NCI-H1930 (cell line): ENCODE measurements around the gene RBM17.
"Not testable (repeated sequence)": the region's sequence is repeated elsewhere in the genome, so short reads cannot be mapped to it uniquely, and the experiment has no call there.

Source experiments
- DNase-seq, 2 experiments: peaks; one replicate each; lab custom pipeline; 2025; lab: John Stamatoyannopoulos, UW

RBM17 gene

GRCh38 chr10:6112893-6113292 is 24.1 kb downstream of the RBM17 start:
- no peak for DNase-seq

- no peak for DNase-seq
These were observed 25.5 kb downstream of the RBM17 start for GRCh38 chr10:6114299-6114698.

- no peak for DNase-seq
These were observed 26.0 kb downstream of the RBM17 start for GRCh38 chr10:6114805-6115341.

GRCh38 chr10:6115411-6115810 is 26.6 kb downstream of the RBM17 start:
- DNase-seq, result no peak

- DNase-seq, result no peak
These were observed 27.1 kb downstream of the RBM17 start for GRCh38 chr10:6115824-6116350.

GRCh38 chr10:6116806-6117205 is 28.0 kb downstream of the RBM17 start:
- DNase-seq, result no peak

GRCh38 chr10:6117711-6118110 is 28.9 kb downstream of the RBM17 start:
- no peak for DNase-seq

GRCh38 chr10:6119423-6119822 is 30.6 kb downstream of the RBM17 start:
- DNase-seq, result no peak

- no peak for DNase-seq
These were observed 31.1 kb downstream of the RBM17 start for GRCh38 chr10:6119962-6120361.

GRCh38 chr10:6120691-6121090 is 31.9 kb downstream of the RBM17 start:
- DNase-seq, result no peak

- no peak for DNase-seq
These were observed 32.3 kb downstream of the RBM17 start for GRCh38 chr10:6121146-6121545.

GRCh38 chr10:6123532-6123931 is 34.7 kb downstream of the RBM17 start:
- DNase-seq, result no peak

GRCh38 chr10:6124666-6125065 is 35.8 kb downstream of the RBM17 start:
- no peak for DNase-seq

GRCh38 chr10:6127461-6127860 is 38.6 kb downstream of the RBM17 start:
- not testable (repeated sequence) for DNase-seq

- no peak for DNase-seq
These were observed 39.3 kb downstream of the RBM17 start for GRCh38 chr10:6128087-6128486.

- DNase-seq, result no peak
These were observed 39.9 kb downstream of the RBM17 start for GRCh38 chr10:6128591-6129251.

- DNase-seq, result no peak
These were observed 42.1 kb downstream of the RBM17 start for GRCh38 chr10:6130848-6131470.

- DNase-seq, result no peak
These were observed 44.7 kb downstream of the RBM17 start for GRCh38 chr10:6133331-6134098.

GRCh38 chr10:6134099-6134823 is 45.4 kb downstream of the RBM17 start:
- DNase-seq, result no peak

GRCh38 chr10:6135039-6135438 is 46.2 kb downstream of the RBM17 start:
- no peak for DNase-seq

- no peak for DNase-seq
These were observed 46.8 kb downstream of the RBM17 start for GRCh38 chr10:6135589-6136168.
